GM18519 (cell line): ENCODE measurements around the gene ITGA11.

ENCODE experiments used
- ATAC-seq: cut with Tn5 transposase; IDR thresholded peaks from one replicate; pipeline ENCODE4 v1.9.1; 2021; ENCODE audit warnings: mild to moderate bottlenecking, moderate library complexity; ENCODE audit not compliant: unreplicated experiment, low FRiP score

ITGA11 gene, protein sequence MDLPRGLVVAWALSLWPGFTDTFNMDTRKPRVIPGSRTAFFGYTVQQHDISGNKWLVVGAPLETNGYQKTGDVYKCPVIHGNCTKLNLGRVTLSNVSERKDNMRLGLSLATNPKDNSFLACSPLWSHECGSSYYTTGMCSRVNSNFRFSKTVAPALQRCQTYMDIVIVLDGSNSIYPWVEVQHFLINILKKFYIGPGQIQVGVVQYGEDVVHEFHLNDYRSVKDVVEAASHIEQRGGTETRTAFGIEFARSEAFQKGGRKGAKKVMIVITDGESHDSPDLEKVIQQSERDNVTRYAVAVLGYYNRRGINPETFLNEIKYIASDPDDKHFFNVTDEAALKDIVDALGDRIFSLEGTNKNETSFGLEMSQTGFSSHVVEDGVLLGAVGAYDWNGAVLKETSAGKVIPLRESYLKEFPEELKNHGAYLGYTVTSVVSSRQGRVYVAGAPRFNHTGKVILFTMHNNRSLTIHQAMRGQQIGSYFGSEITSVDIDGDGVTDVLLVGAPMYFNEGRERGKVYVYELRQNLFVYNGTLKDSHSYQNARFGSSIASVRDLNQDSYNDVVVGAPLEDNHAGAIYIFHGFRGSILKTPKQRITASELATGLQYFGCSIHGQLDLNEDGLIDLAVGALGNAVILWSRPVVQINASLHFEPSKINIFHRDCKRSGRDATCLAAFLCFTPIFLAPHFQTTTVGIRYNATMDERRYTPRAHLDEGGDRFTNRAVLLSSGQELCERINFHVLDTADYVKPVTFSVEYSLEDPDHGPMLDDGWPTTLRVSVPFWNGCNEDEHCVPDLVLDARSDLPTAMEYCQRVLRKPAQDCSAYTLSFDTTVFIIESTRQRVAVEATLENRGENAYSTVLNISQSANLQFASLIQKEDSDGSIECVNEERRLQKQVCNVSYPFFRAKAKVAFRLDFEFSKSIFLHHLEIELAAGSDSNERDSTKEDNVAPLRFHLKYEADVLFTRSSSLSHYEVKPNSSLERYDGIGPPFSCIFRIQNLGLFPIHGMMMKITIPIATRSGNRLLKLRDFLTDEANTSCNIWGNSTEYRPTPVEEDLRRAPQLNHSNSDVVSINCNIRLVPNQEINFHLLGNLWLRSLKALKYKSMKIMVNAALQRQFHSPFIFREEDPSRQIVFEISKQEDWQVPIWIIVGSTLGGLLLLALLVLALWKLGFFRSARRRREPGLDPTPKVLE

DNA sequence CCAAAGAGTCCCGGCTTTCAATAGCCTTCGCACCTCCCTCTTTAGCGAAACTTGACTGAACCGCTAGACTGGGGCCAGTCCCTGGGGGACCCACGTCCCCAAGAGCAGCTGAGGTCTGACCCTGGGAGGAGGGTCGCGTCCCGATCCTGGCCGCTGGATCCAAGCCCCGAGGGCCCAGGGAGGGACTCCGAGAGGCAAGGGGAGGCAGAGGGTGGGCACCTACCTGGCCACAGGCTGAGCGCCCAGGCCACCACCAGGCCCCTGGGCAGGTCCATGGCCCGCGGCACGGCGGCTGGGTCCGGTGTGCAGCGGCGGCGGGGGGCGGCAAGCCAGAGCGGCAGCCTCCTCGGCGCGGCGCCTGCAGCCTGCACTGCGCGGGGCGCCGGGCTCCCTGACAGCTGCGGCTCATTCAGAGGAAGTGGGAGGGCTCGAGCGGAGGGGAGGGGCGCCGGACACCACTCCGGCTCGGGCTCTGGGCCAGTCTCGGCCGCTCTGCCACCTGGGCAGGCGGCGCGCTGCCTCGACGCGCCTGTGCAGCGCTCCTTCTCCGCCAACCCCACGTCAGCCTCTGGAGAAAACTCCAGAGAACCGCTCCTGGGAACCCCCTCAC is at the start of gene ITGA11:
Gene ITGA11 (minus strand): TSS at position 372 of the 610 bp plus-strand sequence. CDS start 97 bp downstream, at position 275.
- no peak for ATAC-seq

DNA sequence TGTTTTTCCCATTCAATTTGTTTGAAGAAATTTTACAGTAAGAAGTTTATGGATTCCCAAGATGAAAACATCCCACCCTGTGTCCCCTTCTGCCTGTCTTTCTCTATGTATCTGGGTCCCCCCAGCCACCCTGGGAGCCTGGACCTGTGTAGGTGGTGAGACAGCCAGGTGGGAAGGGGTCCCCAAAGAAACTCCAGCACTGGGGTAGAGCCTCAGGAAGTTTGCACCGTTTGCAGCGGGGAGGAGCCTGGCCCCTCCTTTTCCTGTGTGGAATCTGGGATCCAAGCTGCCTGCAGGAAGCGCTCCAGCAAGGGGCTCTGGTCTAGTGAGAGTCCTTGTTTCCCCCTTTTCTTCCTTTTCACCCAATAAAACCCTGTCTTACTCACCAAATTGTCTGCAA is 49.4 kb upstream of the ITGA11 start:
- ATAC-seq: no peak

DNA sequence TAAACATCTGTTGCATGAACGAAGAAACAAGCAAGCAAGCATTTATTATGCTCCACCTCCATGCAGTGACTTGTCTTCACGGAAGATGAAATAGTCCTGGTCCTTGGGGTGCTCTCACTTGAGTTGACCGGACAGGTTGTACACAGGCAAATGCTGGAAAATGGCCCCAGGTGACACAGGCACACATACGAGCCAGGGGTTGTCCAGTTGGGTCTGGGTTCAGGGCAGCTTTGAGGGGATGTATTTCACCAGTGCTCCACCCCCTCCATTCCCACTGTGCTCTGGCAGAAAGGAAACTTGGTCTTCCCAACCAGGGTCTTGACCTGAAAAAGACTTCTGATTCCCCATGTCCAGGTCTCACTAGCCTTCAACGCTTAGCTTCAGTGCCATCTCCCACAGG is 48.3 kb upstream of the ITGA11 start:
- no peak for ATAC-seq

DNA sequence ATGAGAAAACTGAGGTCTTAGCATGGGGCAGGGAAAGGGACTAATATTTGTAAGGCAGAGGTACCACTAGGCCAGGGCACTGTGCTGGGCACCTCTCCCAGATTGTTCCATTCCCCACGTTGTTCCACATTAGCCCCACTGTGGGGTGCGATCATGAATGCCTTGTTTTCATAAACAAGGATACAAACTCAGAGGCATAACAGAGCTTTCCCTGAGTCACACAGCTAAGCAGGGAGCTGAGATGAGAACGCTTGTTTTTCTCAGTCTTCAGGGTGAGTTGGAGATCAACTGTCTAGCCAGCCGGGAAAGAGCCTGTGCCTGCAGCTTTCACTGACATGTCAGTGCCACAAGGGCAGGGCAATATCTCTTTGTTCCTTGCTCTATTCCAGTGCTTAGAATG is 47.9 kb upstream of the ITGA11 start:
- no peak for ATAC-seq

DNA sequence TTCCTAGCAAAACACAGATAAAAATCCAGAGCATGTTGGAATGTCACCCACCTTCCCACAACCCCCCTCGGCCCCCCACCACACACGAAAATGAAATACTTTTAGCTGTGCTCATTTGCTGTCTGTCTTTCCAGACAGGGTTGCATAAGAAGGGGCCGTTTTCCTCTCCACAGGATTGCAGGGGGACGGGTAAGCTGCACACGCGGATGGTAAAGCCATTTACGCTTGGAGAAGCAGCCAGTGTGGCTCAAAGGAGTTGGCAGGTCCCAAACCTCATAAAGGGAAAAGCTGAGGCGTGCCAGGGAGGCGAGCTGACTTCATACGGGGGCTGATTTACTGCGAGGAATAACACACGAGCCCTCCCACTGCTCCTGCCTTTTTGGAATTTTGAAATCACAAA is 47.4 kb upstream of the ITGA11 start:
- no peak for ATAC-seq

DNA sequence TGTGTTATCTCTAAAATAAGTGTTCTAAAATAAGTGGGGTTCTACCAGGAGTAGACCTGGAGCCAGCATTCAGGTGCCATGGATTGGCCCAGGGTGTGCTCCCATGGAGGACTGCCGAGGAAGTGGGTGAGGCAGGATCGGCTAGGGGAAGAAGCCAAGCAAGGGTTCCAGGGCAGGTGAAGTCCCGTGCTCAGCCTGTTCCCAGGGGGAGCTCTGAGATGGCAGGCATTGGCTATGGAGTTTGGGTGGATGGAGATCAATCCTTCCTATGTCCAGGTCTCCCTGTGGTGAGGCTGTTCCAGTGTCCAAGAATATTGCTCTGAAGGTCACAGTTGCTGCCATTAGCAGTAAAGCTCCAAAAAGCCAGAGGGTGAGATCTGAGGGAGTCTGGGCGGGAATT is 46.9 kb upstream of the ITGA11 start:
- no peak for ATAC-seq

DNA sequence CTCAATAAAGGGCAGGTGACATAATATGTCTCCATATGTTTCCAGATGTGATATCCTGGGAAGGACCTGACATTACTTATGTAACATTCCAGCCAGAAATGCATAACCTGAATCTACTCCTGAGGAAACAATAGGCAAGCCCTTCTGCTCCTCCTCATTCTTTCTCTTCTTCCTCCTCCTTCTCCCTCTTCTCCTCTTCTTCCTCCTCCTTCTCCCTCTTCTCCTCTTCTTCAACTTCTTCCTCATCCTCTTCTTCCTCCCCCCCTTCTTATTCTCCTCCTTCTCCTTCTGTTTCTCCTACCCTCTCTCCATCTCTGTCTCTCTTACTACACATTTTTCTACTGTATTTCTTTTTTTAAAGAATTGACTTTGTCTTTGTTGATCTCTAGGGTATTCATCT is 43.5 kb upstream of the ITGA11 start:
- no peak for ATAC-seq

DNA sequence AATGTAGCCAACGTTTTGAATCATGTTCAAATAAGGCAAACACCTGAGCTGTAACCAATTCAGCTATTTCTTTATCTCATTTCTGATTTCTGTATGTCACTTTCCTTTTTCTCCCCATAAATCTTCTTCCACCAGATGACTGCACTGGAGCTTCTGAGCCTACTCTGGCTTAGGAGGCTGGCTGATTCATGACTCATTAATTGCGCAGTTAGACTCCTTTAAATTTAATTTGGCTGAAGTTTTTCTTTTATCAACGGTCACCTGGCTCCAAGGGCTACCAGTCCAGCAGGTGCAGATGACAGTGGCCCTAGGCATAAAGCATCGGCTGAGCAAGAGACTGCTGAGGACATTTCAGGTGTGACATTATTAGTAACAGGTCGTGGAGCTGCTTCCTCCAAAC is 39.6 kb upstream of the ITGA11 start:
- no peak for ATAC-seq

DNA sequence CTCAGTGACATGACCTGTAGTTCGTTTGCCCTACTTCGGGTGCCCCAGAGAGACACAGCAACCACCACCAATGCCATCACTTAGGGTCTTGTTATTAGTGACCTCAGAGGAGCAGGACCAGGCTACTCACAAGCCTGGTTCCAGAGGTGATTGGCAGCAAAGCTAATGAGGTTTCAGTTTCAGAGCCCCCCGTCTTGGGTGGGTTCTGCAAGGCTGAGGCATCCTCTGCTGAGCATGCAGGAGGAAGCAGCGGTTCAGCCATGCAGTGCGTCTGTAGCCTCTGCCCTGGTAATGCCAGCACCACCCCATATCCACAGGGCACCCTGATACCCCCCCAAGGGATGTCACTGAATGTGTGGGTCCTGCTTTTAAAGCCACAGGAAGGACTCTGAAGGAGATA is 39.0 kb upstream of the ITGA11 start:
- ATAC-seq: no peak

DNA sequence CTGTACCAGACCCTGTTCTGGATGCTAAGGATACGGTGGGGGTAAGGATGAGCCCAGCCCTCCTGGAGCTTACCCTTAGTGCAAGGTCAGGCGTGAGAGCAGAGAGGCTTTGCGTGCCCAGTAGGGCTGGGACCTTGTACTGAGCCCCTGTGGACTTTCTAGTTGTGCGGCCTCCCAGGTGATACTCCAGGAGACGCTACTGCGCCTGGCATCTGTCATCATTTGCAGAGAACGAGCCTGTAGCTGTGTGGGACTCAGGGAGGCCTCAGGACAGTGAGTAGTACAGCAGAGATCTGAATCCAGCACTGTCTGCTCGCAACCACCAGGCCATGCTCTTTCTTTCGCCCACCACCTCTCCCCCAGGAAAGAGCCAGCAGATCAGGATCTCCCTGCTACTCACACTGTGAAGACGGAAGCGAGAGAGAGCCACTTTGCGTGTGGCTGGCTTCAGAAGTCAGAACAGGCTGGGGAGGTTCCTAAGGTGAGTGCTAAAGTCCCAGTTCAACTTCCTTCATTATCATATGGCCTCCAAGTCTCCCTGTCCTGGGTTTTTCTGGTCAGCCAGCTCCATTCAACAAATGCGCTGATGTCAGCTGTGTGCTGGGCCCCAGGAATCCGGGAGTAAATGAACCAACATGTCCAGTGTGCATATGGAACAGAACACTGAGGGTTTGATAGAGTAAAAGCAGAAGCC is 38.2 kb upstream of the ITGA11 start:
- ATAC-seq: no peak

DNA sequence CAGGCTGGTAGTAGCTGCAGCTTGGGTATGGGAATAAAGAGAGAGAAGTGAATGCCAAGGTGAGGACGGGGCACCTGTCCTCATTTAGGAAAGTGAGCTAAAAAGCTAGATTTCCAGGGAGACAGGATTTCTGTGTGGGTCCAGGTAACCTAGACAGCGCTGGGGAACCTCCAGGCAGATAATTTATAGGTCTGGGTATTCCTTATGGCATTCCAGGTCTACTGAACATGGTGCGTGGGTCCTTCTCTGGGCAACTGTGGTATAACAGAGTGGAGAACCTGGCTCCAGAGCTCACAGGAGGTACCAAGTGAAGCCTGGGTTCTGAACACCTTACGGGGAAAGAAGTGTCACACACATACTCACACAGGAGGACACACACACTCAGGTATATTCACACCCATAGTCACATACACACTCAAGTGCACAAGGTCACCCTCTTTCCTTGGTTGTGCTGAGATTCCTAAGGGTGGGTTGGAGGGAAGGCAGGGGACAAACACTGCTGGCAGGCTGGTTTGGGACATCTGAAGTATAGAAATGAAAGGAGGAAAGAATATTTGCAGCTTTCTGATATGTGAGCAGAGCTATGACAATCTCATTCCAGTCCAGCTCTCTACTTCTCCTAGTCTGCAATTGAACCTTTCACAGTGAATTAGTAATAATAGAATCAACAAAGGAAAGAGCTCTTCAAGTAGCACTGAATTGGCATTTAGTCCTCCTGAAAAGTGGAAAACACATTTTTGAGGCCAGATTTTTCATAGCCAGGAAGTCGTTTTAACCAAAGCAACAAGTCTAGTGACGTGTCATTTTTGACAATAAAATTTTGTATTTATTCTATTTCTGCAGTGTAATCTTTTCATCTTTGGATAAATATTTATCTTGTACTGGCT is 37.4 kb upstream of the ITGA11 start:
- no peak for ATAC-seq

DNA sequence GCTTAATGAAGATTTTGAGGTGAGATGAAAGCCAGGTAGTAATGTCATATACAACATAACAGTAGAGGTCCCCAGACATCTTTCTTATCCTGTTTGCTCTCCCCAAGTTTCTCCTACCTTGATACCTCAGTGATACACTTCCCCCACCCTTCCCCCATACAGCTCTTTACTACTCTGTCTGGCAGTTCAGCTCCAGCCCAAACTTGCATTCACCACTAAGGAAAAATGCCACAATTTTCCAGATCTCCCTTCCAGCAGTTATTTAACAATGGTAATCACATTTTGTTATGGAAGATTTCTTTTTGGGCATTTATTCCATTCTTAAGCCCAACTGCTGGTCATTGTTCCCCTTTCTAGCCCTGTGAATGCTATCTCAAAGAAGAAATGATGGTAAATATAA is 34.9 kb upstream of the ITGA11 start:
- ATAC-seq: no peak

DNA sequence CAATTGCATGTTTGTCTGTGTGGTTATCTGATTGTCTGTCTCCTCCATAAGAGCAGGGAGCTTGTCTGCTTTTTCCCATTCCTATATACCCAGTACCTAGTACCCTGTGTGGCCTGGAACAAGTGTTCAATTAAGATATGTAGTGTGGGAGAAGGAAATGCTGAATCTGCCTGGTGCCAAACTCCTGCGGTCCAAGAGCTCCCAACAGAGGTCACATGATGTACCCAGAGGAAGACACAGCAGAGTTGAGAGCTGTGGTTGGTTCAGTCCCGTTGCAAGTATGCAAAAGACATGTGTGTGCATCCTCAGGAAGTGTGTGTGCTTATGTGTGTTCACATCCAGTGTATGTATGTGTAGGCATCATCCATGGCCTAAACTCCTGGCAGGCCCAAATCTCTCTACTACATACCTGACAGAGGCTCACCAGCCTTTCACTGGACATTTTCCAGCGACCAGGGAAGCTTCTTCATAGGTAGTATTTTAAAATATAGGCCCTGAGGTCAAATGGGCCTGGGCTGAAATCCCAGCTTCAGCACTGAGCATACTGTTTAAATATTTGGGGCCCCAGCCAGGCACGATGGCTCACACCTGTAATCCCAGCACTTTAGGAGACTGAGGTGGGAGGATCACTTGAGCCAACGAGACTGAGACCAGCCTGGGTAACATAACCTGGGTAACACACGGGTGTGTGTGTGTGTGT is 34.0 kb upstream of the ITGA11 start:
- ATAC-seq: no peak

DNA sequence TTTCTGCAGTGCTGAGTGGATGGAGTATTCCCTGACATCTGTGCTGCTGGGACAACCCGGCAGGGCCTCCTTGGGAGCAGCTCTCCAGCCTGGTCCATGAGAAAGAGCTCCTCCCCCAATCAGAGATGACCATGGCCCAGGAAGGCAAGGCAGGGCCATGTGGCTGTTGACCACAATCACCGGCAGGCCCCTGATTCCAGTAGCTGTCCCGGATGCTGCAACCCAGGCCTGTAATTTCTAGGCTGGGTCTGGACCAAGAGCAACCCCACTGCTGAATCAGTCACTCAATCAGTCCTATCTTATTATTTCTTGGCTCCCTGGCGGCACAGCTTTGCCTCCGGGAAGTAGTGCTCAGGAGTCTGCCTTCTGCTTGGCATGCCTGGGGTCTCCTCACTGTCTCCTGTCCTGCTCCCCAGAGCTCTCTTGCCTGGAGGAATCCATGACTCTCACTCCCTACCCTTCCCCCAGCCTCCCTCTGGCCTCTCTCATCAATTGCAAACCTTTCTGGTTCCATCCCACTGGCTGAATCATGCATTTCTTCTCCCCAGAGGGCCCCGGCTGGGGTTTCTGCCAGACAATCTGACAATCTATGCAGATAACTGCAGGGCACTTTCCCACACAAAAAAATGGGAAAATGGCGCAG is 32.6 kb upstream of the ITGA11 start:
- ATAC-seq: no peak

DNA sequence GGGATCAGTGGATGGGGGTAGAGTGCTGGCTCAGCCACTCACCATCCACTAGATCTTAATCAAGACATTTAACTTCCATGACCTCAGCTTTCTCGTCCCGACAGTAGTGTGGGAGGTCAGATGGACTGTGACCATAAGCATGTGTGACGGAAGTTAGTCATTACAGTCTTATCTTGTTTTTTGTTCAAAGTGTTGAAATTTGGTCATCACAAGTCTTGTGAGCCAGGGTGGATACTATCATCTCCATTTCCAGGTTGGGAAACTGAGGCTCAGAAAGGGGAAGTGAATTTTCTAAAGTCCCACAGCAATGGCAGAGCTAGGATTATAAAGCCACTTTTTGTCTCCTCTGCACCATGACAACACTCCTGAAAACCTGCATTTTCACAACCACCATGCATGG is 32.0 kb upstream of the ITGA11 start:
- ATAC-seq: no peak

DNA sequence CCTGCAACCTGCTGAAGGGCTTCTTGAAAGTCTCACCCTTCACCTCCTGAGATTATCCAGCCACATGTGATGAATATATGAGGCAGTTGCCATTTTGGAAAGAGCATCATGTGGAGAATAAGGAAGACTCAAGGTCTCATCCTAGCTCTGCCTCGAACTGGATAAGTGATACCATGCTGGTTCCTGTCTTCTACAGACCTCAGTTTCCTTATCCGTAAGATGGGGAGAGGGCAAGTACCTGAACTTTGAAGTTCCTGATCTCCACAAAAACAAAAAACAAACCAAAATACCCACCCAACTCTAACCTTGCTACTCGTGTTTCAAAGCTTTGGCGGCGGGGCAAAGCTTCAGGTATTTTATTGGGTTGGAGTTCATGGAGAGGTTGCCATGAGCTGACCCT is 31.5 kb upstream of the ITGA11 start:
- ATAC-seq: no peak

DNA sequence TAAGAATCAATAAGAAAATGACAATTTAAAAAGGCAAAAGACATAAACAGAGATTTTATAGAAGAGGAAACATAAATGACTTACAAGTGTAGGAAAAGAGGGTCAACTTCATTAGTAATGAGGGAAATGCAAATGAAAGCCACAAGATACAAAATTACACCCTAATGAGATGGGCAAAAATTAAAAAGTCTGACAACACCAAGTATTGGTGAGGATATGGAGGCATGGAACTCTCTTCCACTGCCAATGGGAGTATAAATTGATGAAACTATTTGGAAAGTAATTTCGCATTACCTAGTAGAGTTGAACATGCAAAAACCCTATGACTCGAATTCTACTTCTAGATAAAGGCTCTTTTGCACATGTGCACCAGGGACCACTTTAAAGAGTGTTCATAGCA is 28.2 kb upstream of the ITGA11 start:
- ATAC-seq: no peak

DNA sequence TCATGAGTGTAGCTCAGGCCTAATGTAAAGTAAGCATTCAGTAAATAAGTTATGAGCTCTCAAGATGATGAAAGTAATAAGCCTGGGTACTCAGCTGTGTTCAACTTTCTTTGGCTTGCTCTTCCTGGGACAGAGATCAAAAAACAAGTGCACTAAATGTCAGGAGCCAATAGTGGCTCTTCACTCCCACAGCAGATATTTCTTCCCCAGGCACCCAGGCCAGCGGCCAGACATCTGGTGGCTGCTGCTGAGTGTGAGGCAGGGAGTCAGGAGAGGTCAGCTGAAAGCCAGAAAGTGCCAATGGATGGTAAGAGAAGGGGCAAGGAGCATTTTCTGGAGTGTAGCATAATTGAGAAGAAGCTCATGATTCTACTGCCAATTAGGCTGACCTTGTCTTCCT is 18.2 kb upstream of the ITGA11 start:
- ATAC-seq: no peak
